DND-41 (cell line): ENCODE data around the gene NRF1.

Source experiments
- ATAC-seq: fragments of 200-7000 bp; cut with Tn5 transposase; 3 replicates; pipeline ENCODE4 v1.9.1; 2021; ENCODE audit warnings: low read depth; ENCODE audit not compliant: insufficient read depth
- DNase-seq: peaks from one replicate; pipeline ENCODE4 v3.0.0-alpha.2; 2020
- H2AFZ ChIP-seq: 2 replicates; pipeline ENCODE4 v1.6.0; 2012; ENCODE audit warnings: low read depth, low read length
- H3K27ac ChIP-seq: 2 replicates; pipeline ENCODE4 v1.5.1; 2012; ENCODE audit warnings: low read length, inconsistent platforms
- H3K27me3 ChIP-seq: fragments of 200-600 bp; sonication (generic); 2 replicates; pipeline ENCODE4 v1.6.0; 2012; ENCODE audit warnings: low read length, mild to moderate bottlenecking, inconsistent platforms; ENCODE audit not compliant: insufficient read depth, poor library complexity
- H3K36me3 ChIP-seq: 2 replicates; pipeline ENCODE4 v1.5.1; 2012; ENCODE audit warnings: low read length, inconsistent platforms; ENCODE audit not compliant: insufficient read depth
- H3K4me1 ChIP-seq: 2 replicates; pipeline ENCODE4 v1.5.1; 2012; ENCODE audit warnings: mild to moderate bottlenecking, low read length; ENCODE audit not compliant: insufficient read depth
- H3K4me2 ChIP-seq: 2 replicates; pipeline ENCODE4 v1.6.0; 2012; ENCODE audit warnings: mild to moderate bottlenecking, moderate library complexity, low read length, inconsistent platforms; ENCODE audit not compliant: insufficient read depth
- H3K4me3 ChIP-seq, 2 experiments: fragments of 200-600 bp in 1 of 2; shearing (Covaris generic) in 1 of 2; 2 replicates each; pipeline ENCODE4 v1.5.1; 2012 to 2016; ENCODE audit warnings: inconsistent platforms in 2 of 2, low read length in 2 of 2, mild to moderate bottlenecking in 2 of 2, low read depth in 1 of 2, moderate library complexity in 1 of 2
- H3K79me2 ChIP-seq: 2 replicates; pipeline ENCODE4 v1.6.0; 2012; ENCODE audit warnings: low read length, inconsistent platforms; ENCODE audit not compliant: insufficient read depth
- H3K9ac ChIP-seq: 2 replicates; pipeline ENCODE4 v1.6.0; 2012; ENCODE audit warnings: low read depth, mild to moderate bottlenecking, inconsistent platforms, low read length, moderate library complexity
- H3K9me3 ChIP-seq: 2 replicates; pipeline ENCODE4 v1.5.1; 2012; ENCODE audit warnings: low read length, moderate library complexity, mild to moderate bottlenecking, inconsistent platforms; ENCODE audit not compliant: insufficient read depth, severe bottlenecking
- H4K20me1 ChIP-seq: 2 replicates; pipeline ENCODE4 v1.6.0; 2012; ENCODE audit warnings: low read length; ENCODE audit not compliant: insufficient read depth
- CTCF ChIP-seq: IDR thresholded peaks from 2 replicates; pipeline ENCODE4 v1.5.1; 2012; ENCODE audit warnings: borderline replicate concordance, low read length, moderate library complexity, mild to moderate bottlenecking; ENCODE audit not compliant: poor library complexity, severe bottlenecking; ENCODE audit errors: extremely low read depth
- EZH2 ChIP-seq: IDR thresholded peaks from 3 replicates; pipeline ENCODE4 v1.6.1; 2012; ENCODE audit warnings: borderline replicate concordance, low read depth, mild to moderate bottlenecking, moderate library complexity, low read length, inconsistent platforms; ENCODE audit not compliant: severe bottlenecking

NRF1 gene

GRCh38 chr7:129617652-129618051, 6.1 kb downstream of the NRF1 start:
- DNase-seq (no peak), ATAC-seq (no peak)
- Histone ChIP-seq H3K27me3 (no peaks in the 10 kb centered on the region), H3K9me3 (no peaks in the 10 kb centered on the region), H3K4me2 (no peak overlapping the region), H3K4me1 (peaks cover 45% of the 10 kb centered on the region), H3K4me3 (no peak overlapping the region), H2AFZ (no peak overlapping the region), H3K9ac (no peak overlapping the region), H3K79me2 (peaks cover 99% of the 10 kb centered on the region), H3K36me3 (no peaks in the 10 kb centered on the region), H4K20me1 (peaks cover 60% of the 10 kb centered on the region), H3K27ac (no peak overlapping the region)
- no peak for TF ChIP-seq CTCF
- no peak for TF ChIP-seq EZH2

GRCh38 chr7:129626896-129627295, 15.4 kb downstream of the NRF1 start:
- no peak for ATAC-seq
- no peak overlapping the region for H3K4me2 ChIP-seq
- no peaks in the 10 kb centered on the region for H3K9me3 ChIP-seq
- no peak overlapping the region for H3K4me3 ChIP-seq
- DNase-seq, result no peak
- no peaks in the 10 kb centered on the region for H3K36me3 ChIP-seq
- H3K79me2 ChIP-seq, result peaks cover 100% of the 10 kb centered on the region
- peaks cover 67% of the 10 kb centered on the region for H4K20me1 ChIP-seq
- H3K27me3 ChIP-seq, result no peaks in the 10 kb centered on the region
- H3K27ac ChIP-seq, result no peak overlapping the region
- H3K4me1 ChIP-seq, result peaks cover 5% of the 10 kb centered on the region
- TF ChIP-seq CTCF, result no peak
- TF ChIP-seq EZH2, result no peak
- no peak overlapping the region for H3K9ac ChIP-seq
- no peak overlapping the region for H2AFZ ChIP-seq

GRCh38 chr7:129630341-129630740, 18.8 kb downstream of the NRF1 start:
- H3K4me1 ChIP-seq, result no peaks in the 10 kb centered on the region
- H3K4me3 ChIP-seq, result no peak overlapping the region
- no peak overlapping the region for H3K9ac ChIP-seq
- no peaks in the 10 kb centered on the region for H3K36me3 ChIP-seq
- no peaks in the 10 kb centered on the region for H3K9me3 ChIP-seq
- no peak for ATAC-seq
- no peak for TF ChIP-seq EZH2
- TF ChIP-seq CTCF, result no peak
- peaks cover 97% of the 10 kb centered on the region for H3K79me2 ChIP-seq
- H3K27ac ChIP-seq, result no peak overlapping the region
- H4K20me1 ChIP-seq, result peaks cover 63% of the 10 kb centered on the region
- no peak overlapping the region for H2AFZ ChIP-seq
- no peak overlapping the region for H3K4me2 ChIP-seq
- H3K27me3 ChIP-seq, result no peaks in the 10 kb centered on the region
- no peak for DNase-seq
